Activated B cell treated with CpG ODN at 0.5 μM for 24 hours (primary cell): Measurements from ENCODE around the gene VSIG4. TPM values are rescaled to one million over a fixed set of nuclear protein-coding genes. Genes with fewer than 3 reads are reported as not detected.

Experiments used
- ATAC-seq: fragments of 200-7000 bp; cut with Tn5 transposase; one replicate; pipeline ENCODE4 v1.10.0; 2021; ENCODE audit warnings: low read depth, mild to moderate bottlenecking, moderate library complexity
- CTCF ChIA-PET: fragments of 350-600 bp; sonication (Branson Sonifier 250); formaldehyde crosslinking; loops from one replicate; lab custom pipeline; 2021; ENCODE audit warnings: antibody characterized with exemption; lab: Charles Lee
- POLR2A ChIA-PET: fragments of 350-600 bp; sonication (Branson Sonifier 250); formaldehyde crosslinking; loops from one replicate; lab custom pipeline; 2021; ENCODE audit warnings: antibody characterized with exemption; lab: Charles Lee
- DNase-seq: peaks from one replicate; pipeline ENCODE4 v3.0.0; 2022
- H3K27ac Mint-ChIP-seq: one replicate; pipeline ENCODE4 v1.8.0; 2020; ENCODE audit warnings: mixed read lengths
- H3K27me3 Mint-ChIP-seq: one replicate; pipeline ENCODE4 v1.8.0; 2021; ENCODE audit warnings: mixed read lengths
- H3K36me3 Mint-ChIP-seq: one replicate; pipeline ENCODE4 v1.8.0; 2021; ENCODE audit warnings: low read depth, mixed read lengths
- H3K4me1 Mint-ChIP-seq: one replicate; pipeline ENCODE4 v1.8.0; 2021; ENCODE audit warnings: mixed read lengths
- H3K4me3 Mint-ChIP-seq: one replicate; pipeline ENCODE4 v1.8.0; 2020; ENCODE audit warnings: mild to moderate bottlenecking, mixed read lengths
- H3K9me3 Mint-ChIP-seq: one replicate; pipeline ENCODE4 v1.8.0; 2020; ENCODE audit warnings: mixed read lengths
- intact Hi-C: fragments of 100-400 bp; cut with micrococcal nuclease; formaldehyde crosslinking; loops from one replicate; pipeline ENCODE4 v1.15.1; 2024
- total RNA-seq: library from RNA; stranded (reverse); gene quantifications from 2 replicates; pipeline ENCODE4 v1.2.3, GENCODE V29; 2022
- TF ChIP-seq, protein P1 (sequence below): fragments of 200-600 bp; IDR thresholded peaks from one replicate; pipeline ENCODE4 v1.8.0; 2022; ENCODE audit warnings: antibody characterized with exemption, mild to moderate bottlenecking

Gene VSIG4
- total RNA-seq, 1 donor from 2014 or later, result not detected

DNA sequence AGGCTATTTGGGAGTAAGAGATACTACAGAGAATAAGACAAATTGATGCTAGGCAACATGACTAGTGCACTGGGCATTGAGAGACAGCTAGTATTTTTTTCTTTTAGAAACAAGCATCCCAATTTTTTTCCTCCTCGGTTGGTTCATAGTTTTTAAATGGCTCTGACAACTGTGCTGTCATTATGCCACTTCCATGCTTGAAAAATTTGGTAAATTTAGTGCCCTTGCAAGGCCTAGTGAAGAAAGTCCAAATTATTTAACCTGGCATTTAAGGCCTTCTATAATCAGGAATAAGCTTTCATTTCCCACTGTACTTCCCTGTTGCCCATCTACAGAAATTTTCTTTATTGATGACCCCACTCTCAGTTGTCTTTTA lies 15.8 kb downstream of the VSIG4 start:
- TF ChIP-seq, protein P1, sequence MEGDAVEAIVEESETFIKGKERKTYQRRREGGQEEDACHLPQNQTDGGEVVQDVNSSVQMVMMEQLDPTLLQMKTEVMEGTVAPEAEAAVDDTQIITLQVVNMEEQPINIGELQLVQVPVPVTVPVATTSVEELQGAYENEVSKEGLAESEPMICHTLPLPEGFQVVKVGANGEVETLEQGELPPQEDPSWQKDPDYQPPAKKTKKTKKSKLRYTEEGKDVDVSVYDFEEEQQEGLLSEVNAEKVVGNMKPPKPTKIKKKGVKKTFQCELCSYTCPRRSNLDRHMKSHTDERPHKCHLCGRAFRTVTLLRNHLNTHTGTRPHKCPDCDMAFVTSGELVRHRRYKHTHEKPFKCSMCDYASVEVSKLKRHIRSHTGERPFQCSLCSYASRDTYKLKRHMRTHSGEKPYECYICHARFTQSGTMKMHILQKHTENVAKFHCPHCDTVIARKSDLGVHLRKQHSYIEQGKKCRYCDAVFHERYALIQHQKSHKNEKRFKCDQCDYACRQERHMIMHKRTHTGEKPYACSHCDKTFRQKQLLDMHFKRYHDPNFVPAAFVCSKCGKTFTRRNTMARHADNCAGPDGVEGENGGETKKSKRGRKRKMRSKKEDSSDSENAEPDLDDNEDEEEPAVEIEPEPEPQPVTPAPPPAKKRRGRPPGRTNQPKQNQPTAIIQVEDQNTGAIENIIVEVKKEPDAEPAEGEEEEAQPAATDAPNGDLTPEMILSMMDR, result no peak
- Mint-ChIP-seq H3K27me3 (no peaks in the 10 kb centered on the region), H3K36me3 (peaks cover 7% of the 10 kb centered on the region), H3K9me3 (no peaks in the 10 kb centered on the region), H3K4me1 (peaks cover 69% of the 10 kb centered on the region), H3K27ac (peak overlapping the region; percentile 81), H3K4me3 (no peak overlapping the region)
- ATAC-seq, result no peak
- ChIA-PET CTCF (no interaction called here), POLR2A (interaction anchor here (1.4 to 2.6 kb wide), 3 partner anchors 9 to 23 kb away, joined by 4 to 10 read pairs (median 5); no protein-coding TSS in a partner anchor)
- intact Hi-C loops, result loop anchor here (5.0 kb wide), 1 partner anchor 37 kb away; no protein-coding TSS in a partner anchor
- DNase-seq, result no peak

DNA sequence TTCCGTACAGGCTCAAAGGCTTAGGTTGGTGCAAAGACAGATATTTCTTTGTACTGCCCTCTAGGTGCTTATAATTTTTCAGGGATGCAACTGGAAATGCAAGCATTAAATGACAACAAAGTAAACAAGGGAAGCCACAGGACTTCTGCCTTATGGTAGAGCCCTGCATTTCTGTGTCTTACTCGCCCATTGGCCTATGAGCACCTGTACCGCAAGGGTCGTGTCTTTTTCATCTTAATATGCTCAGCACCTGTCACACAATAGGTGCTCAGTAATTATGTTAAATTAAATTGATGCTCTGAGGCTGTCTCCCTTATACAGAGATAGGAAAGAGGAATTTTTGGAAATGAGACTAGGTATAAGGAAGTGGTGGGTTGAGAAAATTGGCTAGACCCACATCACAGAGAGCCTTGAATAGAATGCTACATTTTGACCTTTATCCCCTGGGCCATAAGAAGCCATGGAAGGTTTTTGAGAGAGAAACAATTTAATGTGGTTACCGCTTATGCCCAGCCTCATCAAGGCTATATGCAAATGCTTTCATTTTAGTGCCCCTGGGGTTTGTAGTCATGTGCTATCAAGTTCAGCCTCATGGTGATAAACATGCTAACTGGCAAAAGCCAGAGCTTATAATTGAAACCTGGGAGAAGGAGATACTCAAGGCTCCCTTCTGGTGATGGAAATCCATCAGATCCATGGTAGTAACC lies 16.3 kb downstream of the VSIG4 start:
- no peaks in the 10 kb centered on the region for H3K9me3 Mint-ChIP-seq
- TF ChIP-seq, protein P1, result no peak
- peaks cover 70% of the 10 kb centered on the region for H3K4me1 Mint-ChIP-seq
- ATAC-seq (peak; percentile 69), DNase-seq (no peak)
- no peak overlapping the region for H3K4me3 Mint-ChIP-seq
- no peaks in the 10 kb centered on the region for H3K27me3 Mint-ChIP-seq
- ChIA-PET CTCF (no interaction called here), POLR2A (interaction anchor here (1.4 to 2.6 kb wide), 3 partner anchors 8 to 23 kb away, joined by 4 to 10 read pairs (median 5); no protein-coding TSS in a partner anchor)
- intact Hi-C loops, result loop anchor here (5.0 kb wide), 1 partner anchor 36 kb away; no protein-coding TSS in a partner anchor
- peak overlapping the region; percentile 81 for H3K27ac Mint-ChIP-seq
- peaks cover 12% of the 10 kb centered on the region for H3K36me3 Mint-ChIP-seq

DNA sequence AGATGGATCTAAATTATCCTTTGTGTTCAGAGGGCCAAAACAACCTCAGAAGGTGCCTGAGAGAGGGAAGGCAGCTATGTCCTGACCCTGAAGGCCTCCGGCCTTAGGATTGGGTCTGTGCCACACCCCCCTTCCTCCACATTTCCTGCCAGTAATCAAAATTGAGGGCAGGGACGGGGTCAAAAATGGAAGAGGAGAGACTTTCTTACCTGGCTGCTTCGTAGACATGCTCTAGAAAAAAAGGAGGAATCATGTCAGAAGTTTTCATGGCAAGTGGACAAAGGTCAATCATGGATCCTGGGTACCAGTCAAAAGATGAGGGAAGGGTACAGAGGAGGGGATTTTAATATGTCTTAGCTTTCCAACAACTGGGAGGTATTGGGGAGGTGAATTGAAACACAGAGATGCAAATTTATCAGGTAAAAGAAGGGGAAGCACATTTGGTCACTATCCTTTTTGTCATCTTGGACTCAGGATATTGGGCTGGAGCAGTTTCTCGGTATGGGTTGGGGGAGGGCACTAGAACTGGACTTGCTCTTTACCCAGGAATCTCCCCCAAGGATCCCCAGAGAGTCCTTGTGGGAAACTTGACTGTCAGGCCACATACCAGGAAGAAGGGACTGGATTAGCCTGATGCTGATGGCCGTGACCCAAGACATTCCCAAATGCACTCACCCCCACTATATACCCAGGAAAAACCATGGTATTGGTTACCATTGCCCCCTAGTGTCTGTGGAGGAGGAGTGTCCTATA lies 17.1 kb downstream of the VSIG4 start:
- ChIA-PET CTCF (no interaction called here), POLR2A (no interaction called here)
- ATAC-seq (peak; percentile 29), DNase-seq (no peak)
- Mint-ChIP-seq H3K27me3 (no peaks in the 10 kb centered on the region), H3K4me1 (peaks cover 77% of the 10 kb centered on the region), H3K27ac (peak overlapping the region; percentile 81), H3K36me3 (peaks cover 12% of the 10 kb centered on the region), H3K4me3 (no peak overlapping the region), H3K9me3 (no peaks in the 10 kb centered on the region)
- TF ChIP-seq, protein P1, result no peak
- intact Hi-C loops, result loop anchor here (5.0 kb wide), 1 partner anchor 36 kb away; no protein-coding TSS in a partner anchor

DNA sequence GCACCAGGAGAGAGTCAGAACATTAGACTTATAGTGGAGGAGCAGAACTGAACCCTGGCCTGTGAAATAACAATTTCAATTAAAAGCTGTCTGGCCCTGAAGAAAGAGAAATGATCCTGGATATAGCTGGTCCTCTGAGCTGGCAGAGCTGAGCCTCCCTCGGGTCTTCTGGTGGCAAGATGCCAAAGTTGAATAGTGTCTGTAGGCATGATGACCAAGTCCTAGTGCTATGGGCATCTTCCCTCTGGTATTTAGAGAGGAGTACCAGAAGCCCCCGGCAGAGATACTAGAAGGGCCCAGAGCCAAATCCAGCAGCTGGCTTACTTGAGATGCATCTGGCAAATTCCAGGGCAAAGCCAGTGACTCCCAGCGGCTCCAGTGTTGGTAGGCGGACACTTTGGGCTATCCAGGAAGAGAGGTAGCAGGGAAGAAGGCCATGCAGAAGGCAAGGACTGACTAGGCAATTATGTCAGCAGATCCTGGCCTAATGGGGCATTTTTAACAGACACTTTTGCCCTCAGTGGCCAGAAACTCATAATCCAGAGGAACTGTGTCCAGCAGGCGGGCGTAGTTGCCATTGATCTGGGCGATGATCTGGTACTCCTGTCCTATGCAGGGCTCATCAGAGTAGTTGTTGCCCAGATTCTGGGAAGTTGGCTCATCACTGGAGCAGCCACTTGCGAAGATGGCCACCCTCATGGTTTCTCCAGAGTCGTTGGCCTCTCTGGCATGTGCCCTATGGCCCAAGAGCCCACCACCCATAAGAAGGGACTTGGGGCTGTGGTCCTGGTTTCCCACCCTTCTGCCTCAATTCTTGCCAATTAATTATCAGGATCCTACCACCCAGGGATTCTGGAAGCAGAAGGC lies 17.9 kb downstream of the VSIG4 start:
- H3K4me3 Mint-ChIP-seq, result no peak overlapping the region

More for the DNA sequence above, 17.9 kb downstream of the VSIG4 start:
- CTCF ChIA-PET, result interaction anchor here (1.5 to 2.0 kb wide), 2 partner anchors 9 to 88 kb away, joined by 5 read pairs; no protein-coding TSS in a partner anchor
- intact Hi-C loops, result loop anchor here (5.0 kb wide), 1 partner anchor 35 kb away; no protein-coding TSS in a partner anchor
- no peaks in the 10 kb centered on the region for H3K9me3 Mint-ChIP-seq
- peaks cover 12% of the 10 kb centered on the region for H3K36me3 Mint-ChIP-seq
- peaks cover 84% of the 10 kb centered on the region for H3K4me1 Mint-ChIP-seq
- TF ChIP-seq, protein P1, result no peak
- POLR2A ChIA-PET, result no interaction called here
- peak overlapping the region; percentile 93 for H3K27ac Mint-ChIP-seq
- no peaks in the 10 kb centered on the region for H3K27me3 Mint-ChIP-seq
- no peak for DNase-seq
- no peak for ATAC-seq
